GM12892 (cell line): ENCODE measurements around the gene SSBP3.

Source experiments
- POLR2A ChIP-seq: IDR thresholded peaks from 2 replicates; pipeline ENCODE4 v1.6.1; 2011; ENCODE audit warnings: low read depth, low read length, control low read depth
- POLR2AphosphoS5 ChIP-seq: IDR thresholded peaks from 2 replicates; pipeline ENCODE4 v1.6.1; 2011; ENCODE audit warnings: low read depth, low read length, control low read depth
- TAF1 ChIP-seq: IDR thresholded peaks from 2 replicates; pipeline ENCODE4 v1.6.1; 2011; ENCODE audit warnings: low read depth, mild to moderate bottlenecking, control low read depth, low read length, borderline replicate concordance

- no peak for TF ChIP-seq POLR2AphosphoS5
- no peak for TF ChIP-seq TAF1
- no peak for TF ChIP-seq POLR2A
Observed at GRCh38 chr1:54372978-54373377, 33.2 kb downstream of the SSBP3 start.
